Neural cell (in vitro differentiated cells): ENCODE data around the gene MUC12.

Source experiments
- CTCF ChIP-seq: fragments of 450-650 bp; IDR thresholded peaks from 2 replicates; pipeline ENCODE4 v1.5.1; 2014; ENCODE audit warnings: antibody characterized with exemption, mild to moderate bottlenecking, moderate library complexity; ENCODE audit not compliant: poor library complexity, severe bottlenecking
- EP300 ChIP-seq: fragments of 450-650 bp; conservative IDR thresholded peaks from 2 replicates; pipeline ENCODE4 v1.6.1; 2014; ENCODE audit warnings: antibody characterized with exemption, mild to moderate bottlenecking, moderate library complexity; ENCODE audit not compliant: poor library complexity, severe bottlenecking
- EZH2 ChIP-seq: fragments of 200-600, 300-800 bp; shearing (Covaris generic), sonication (generic); IDR thresholded peaks from 2 replicates; pipeline ENCODE4 v1.6.1; 2014; ENCODE audit warnings: antibody characterized with exemption, low read length, borderline replicate concordance, mild to moderate bottlenecking; ENCODE audit not compliant: insufficient read depth, poor library complexity, severe bottlenecking
- RAD21 ChIP-seq: fragments of 450-650 bp; conservative IDR thresholded peaks from 2 replicates; pipeline ENCODE4 v1.6.1; 2014; ENCODE audit warnings: antibody characterized with exemption, mild to moderate bottlenecking, moderate library complexity
- SMC3 ChIP-seq: fragments of 450-650 bp; conservative IDR thresholded peaks from 2 replicates; pipeline ENCODE4 v1.6.1; 2014; ENCODE audit warnings: antibody characterized with exemption, mild to moderate bottlenecking, moderate library complexity; ENCODE audit not compliant: poor library complexity
- TAF1 ChIP-seq: IDR thresholded peaks from 2 replicates; pipeline ENCODE4 v1.6.1; 2012; ENCODE audit warnings: low read depth

DNA sequence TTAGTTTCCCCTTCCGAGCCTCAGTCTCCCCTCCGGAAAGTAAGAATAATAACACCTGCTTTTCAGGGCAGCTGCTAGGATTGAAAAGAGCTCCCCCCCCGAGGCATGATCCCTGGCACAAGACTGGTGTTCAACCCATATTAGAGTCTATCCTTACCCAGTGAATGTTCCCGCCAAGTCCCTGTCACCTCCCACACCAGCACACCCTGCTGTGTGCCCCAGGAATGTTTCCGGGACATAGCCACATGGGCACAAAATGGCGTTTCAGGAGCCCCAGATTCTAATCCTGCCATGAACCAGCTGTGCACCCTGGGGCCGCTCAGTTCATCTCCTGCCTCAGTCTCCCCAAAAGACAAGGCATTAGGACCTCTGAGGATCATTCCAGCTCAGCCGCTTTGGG, 51.1 kb downstream of the MUC12 start:
- no peak for TF ChIP-seq EZH2
- no peak for TF ChIP-seq TAF1
- no peak for TF ChIP-seq CTCF
- TF ChIP-seq EP300 = no peak
- no peak for TF ChIP-seq RAD21
- no peak for TF ChIP-seq SMC3
